Measurements from ENCODE around the gene TECPR1.

TECPR1 gene

GRCh38 chr7:98233219-98234070 is 18.6 kb downstream of the TECPR1 start:
- Histone ChIP-seq H3K9ac (ENCODE audit: low read length) (no peak overlapping the region), H3K36me3 (ENCODE audit: insufficient read depth, low read length) (peaks cover 5% of the 10 kb centered on the region; the same call in 1 of the 2 replicates), H3K9me3 (ENCODE audit: low read length) (no peaks in the 10 kb centered on the region), H3F3A (ENCODE audit: insufficient read depth, low read length) (no peaks in the 10 kb centered on the region), H3K4me1 (ENCODE audit: insufficient read depth, low read length, severe bottlenecking) (no peaks in the 10 kb centered on the region), H3K4me2 (ENCODE audit: low read length) (no peak overlapping the region), H3K9me2 (ENCODE audit: low read depth, low read length) (no peaks in the 10 kb centered on the region), H3K4me3 (ENCODE audit: low read depth, low read length, poor library complexity, severe bottlenecking) (no peak overlapping the region), H2AFZ (ENCODE audit: low read length) (no peak overlapping the region), H3K27me3 (ENCODE audit: insufficient read depth, low read length) (no peaks in the 10 kb centered on the region), H4K20me1 (ENCODE audit: insufficient read depth, low read length) (no peaks in the 10 kb centered on the region), H3K27ac (ENCODE audit: low read depth, low read length, poor library complexity, severe bottlenecking) (no peak overlapping the region), H3K79me2 (ENCODE audit: insufficient read depth, low read length) (no peaks in the 10 kb centered on the region)
- TF ChIP-seq EZH2 (IDR thresholded peaks at IDR 0.05; ENCODE audit: borderline replicate concordance, low read length) (no peak), CTCF (IDR thresholded peaks at IDR 0.05; ENCODE audit: low read length) (no peak)

GRCh38 chr7:98232799-98233198 is 19.2 kb downstream of the TECPR1 start:
- H4K20me1 ChIP-seq (ENCODE audit: insufficient read depth, low read length) = no peaks in the 10 kb centered on the region
- H3K4me1 ChIP-seq (ENCODE audit: insufficient read depth, low read length, severe bottlenecking) = no peaks in the 10 kb centered on the region
- H3K27ac ChIP-seq (ENCODE audit: low read depth, low read length, poor library complexity, severe bottlenecking) = no peak overlapping the region
- no peaks in the 10 kb centered on the region for H3K27me3 ChIP-seq (ENCODE audit: insufficient read depth, low read length)
- TF ChIP-seq EZH2 (IDR thresholded peaks at IDR 0.05; ENCODE audit: borderline replicate concordance, low read length) = no peak
- H2AFZ ChIP-seq (ENCODE audit: low read length) = no peak overlapping the region
- H3K9me3 ChIP-seq (ENCODE audit: low read length) = no peaks in the 10 kb centered on the region
- H3K36me3 ChIP-seq (ENCODE audit: insufficient read depth, low read length) = no peaks in the 10 kb centered on the region
- no peak overlapping the region for H3K9ac ChIP-seq (ENCODE audit: low read length)
- no peaks in the 10 kb centered on the region for H3K79me2 ChIP-seq (ENCODE audit: insufficient read depth, low read length)
- no peak overlapping the region for H3K4me2 ChIP-seq (ENCODE audit: low read length)
- H3K4me3 ChIP-seq (ENCODE audit: low read depth, low read length, poor library complexity, severe bottlenecking) = no peak overlapping the region
- no peaks in the 10 kb centered on the region for H3K9me2 ChIP-seq (ENCODE audit: low read depth, low read length)
- no peaks in the 10 kb centered on the region for H3F3A ChIP-seq (ENCODE audit: insufficient read depth, low read length)

- Histone ChIP-seq H3K79me2 (ENCODE audit: insufficient read depth, low read length) (no peaks in the 10 kb centered on the region), H3K36me3 (ENCODE audit: insufficient read depth, low read length) (no peaks in the 10 kb centered on the region), H3K4me2 (ENCODE audit: low read length) (no peak overlapping the region), H3K4me3 (ENCODE audit: low read depth, low read length, poor library complexity, severe bottlenecking) (no peak overlapping the region), H3K4me1 (ENCODE audit: insufficient read depth, low read length, severe bottlenecking) (no peaks in the 10 kb centered on the region), H3K9ac (ENCODE audit: low read length) (no peak overlapping the region), H3F3A (ENCODE audit: insufficient read depth, low read length) (no peaks in the 10 kb centered on the region), H3K27ac (ENCODE audit: low read depth, low read length, poor library complexity, severe bottlenecking) (no peak overlapping the region), H3K27me3 (ENCODE audit: insufficient read depth, low read length) (no peaks in the 10 kb centered on the region), H3K9me3 (ENCODE audit: low read length) (no peaks in the 10 kb centered on the region), H2AFZ (ENCODE audit: low read length) (no peak overlapping the region), H4K20me1 (ENCODE audit: insufficient read depth, low read length) (no peaks in the 10 kb centered on the region), H3K9me2 (ENCODE audit: low read depth, low read length) (no peaks in the 10 kb centered on the region)
- no peak for TF ChIP-seq CTCF (IDR thresholded peaks at IDR 0.05; ENCODE audit: low read length)
- TF ChIP-seq EZH2 (IDR thresholded peaks at IDR 0.05; ENCODE audit: borderline replicate concordance, low read length) = no peak
Observed at GRCh38 chr7:98232263-98232585, 19.8 kb downstream of the TECPR1 start.
